ENCODE measurements around the gene ISG20. TPM values are rescaled to one million over a fixed set of nuclear protein-coding genes. Genes with fewer than 3 reads are reported as not detected.

Gene ISG20
- total RNA-seq, 1 donor from 2014 or later = 0.65 TPM

- TF ChIP-seq CTCF (IDR thresholded peaks at IDR 0.05) (no peak), EZH2phosphoT487 (IDR thresholded peaks at IDR 0.05) (no peak), EZH2 (IDR thresholded peaks at IDR 0.05) (no peak)
- no peak for DNase-seq (ENCODE audit: low spot score)
- Histone ChIP-seq H3K9me3 (ENCODE audit: low read depth) (no peaks in the 10 kb centered on the region), H3K4me2 (peak overlapping the region; percentile 99), H3K36me3 (no peaks in the 10 kb centered on the region), H3K27ac (no peak overlapping the region), H3K4me3 (peak overlapping the region; percentile 73), H3K79me2 (ENCODE audit: low read depth) (peaks cover 65% of the 10 kb centered on the region), H4K20me1 (ENCODE audit: low read depth) (peaks cover 62% of the 10 kb centered on the region), H2AFZ (replicated peaks) (no peak overlapping the region), H3F3A (ENCODE audit: low read depth) (peaks cover 13% of the 10 kb centered on the region), H3K27me3 (no peaks in the 10 kb centered on the region), H3K4me1 (peaks cover 25% of the 10 kb centered on the region), H3K9ac (peak overlapping the region; percentile 73)
- Mint-ChIP-seq H3K4me1 (peaks cover 28% of the 10 kb centered on the region), H3K9me3 (no peaks in the 10 kb centered on the region), H3K36me3 (peaks cover 3% of the 10 kb centered on the region), H3K27ac (no peak overlapping the region), H3K27me3 (ENCODE audit: insufficient read depth, low read depth) (peaks cover 2% of the 10 kb centered on the region), H3K4me3 (peak overlapping the region; percentile 92)
Observed at GRCh38 chr15:88622605-88622975, 16.2 kb upstream of the ISG20 start.

GRCh38 chr15:88623061-88623460 is 15.8 kb upstream of the ISG20 start:
- no peak overlapping the region for H3K27ac Mint-ChIP-seq
- no peaks in the 10 kb centered on the region for H3K36me3 ChIP-seq

GRCh38 chr15:88623632-88624031 is 15.2 kb upstream of the ISG20 start:
- H3K36me3 ChIP-seq = no peaks in the 10 kb centered on the region
- H3K79me2 ChIP-seq (ENCODE audit: low read depth) = peaks cover 75% of the 10 kb centered on the region
- peaks cover 7% of the 10 kb centered on the region for H3K36me3 Mint-ChIP-seq
- H3K4me1 ChIP-seq = peaks cover 25% of the 10 kb centered on the region
- H3K27me3 Mint-ChIP-seq (ENCODE audit: insufficient read depth, low read depth) = peaks cover 2% of the 10 kb centered on the region
- peaks cover 28% of the 10 kb centered on the region for H3K4me1 Mint-ChIP-seq
- H3K9ac ChIP-seq = no peak overlapping the region
- peak overlapping the region; percentile 48 for H3K4me3 Mint-ChIP-seq
- peaks cover 9% of the 10 kb centered on the region for H3F3A ChIP-seq (ENCODE audit: low read depth)
- peak overlapping the region; percentile 64 for H3K27ac Mint-ChIP-seq
- no peak overlapping the region for H3K27ac ChIP-seq
- peak overlapping the region; percentile 73 for H3K4me3 ChIP-seq
- peak overlapping the region; percentile 99 for H3K4me2 ChIP-seq
- no peak for DNase-seq (ENCODE audit: low spot score)
- H3K27me3 ChIP-seq = no peaks in the 10 kb centered on the region
- no peaks in the 10 kb centered on the region for H3K9me3 Mint-ChIP-seq
- TF ChIP-seq EZH2 (IDR thresholded peaks at IDR 0.05) = no peak
- TF ChIP-seq EZH2phosphoT487 (IDR thresholded peaks at IDR 0.05) = no peak
- no peak for TF ChIP-seq CTCF (IDR thresholded peaks at IDR 0.05)
- H2AFZ ChIP-seq (replicated peaks) = no peak overlapping the region
- H4K20me1 ChIP-seq (ENCODE audit: low read depth) = peaks cover 73% of the 10 kb centered on the region
- no peaks in the 10 kb centered on the region for H3K9me3 ChIP-seq (ENCODE audit: low read depth)

More at GRCh38 chr15:88623061-88623460, 15.8 kb upstream of the ISG20 start:
- Mint-ChIP-seq H3K4me3 (peak overlapping the region; percentile 23), H3K36me3 (peaks cover 5% of the 10 kb centered on the region), H3K9me3 (no peaks in the 10 kb centered on the region), H3K27me3 (ENCODE audit: insufficient read depth, low read depth) (peaks cover under 1% of the 10 kb centered on the region), H3K4me1 (peaks cover 28% of the 10 kb centered on the region)
- H3K79me2 ChIP-seq (ENCODE audit: low read depth) = peaks cover 70% of the 10 kb centered on the region
- peak overlapping the region; percentile 73 for H3K9ac ChIP-seq
- H3K27me3 ChIP-seq = no peaks in the 10 kb centered on the region
- H3K27ac ChIP-seq = no peak overlapping the region
- peaks cover 67% of the 10 kb centered on the region for H4K20me1 ChIP-seq (ENCODE audit: low read depth)
- no peaks in the 10 kb centered on the region for H3K9me3 ChIP-seq (ENCODE audit: low read depth)
- peak overlapping the region; percentile 99 for H3K4me2 ChIP-seq
- TF ChIP-seq EZH2phosphoT487 (IDR thresholded peaks at IDR 0.05) (no peak), EZH2 (IDR thresholded peaks at IDR 0.05) (no peak), CTCF (IDR thresholded peaks at IDR 0.05) (no peak)
- H2AFZ ChIP-seq (replicated peaks) = no peak overlapping the region
- DNase-seq (ENCODE audit: low spot score) = no peak
- H3K4me3 ChIP-seq = peak overlapping the region; percentile 73
- H3K4me1 ChIP-seq = peaks cover 25% of the 10 kb centered on the region
- peaks cover 13% of the 10 kb centered on the region for H3F3A ChIP-seq (ENCODE audit: low read depth)
